Fibroblast of skin of left quadriceps (primary cell): ENCODE results near the gene ZNF423.
A peak's percentile ranks its signal among the peaks of the same experiment; 100 is the strongest.
"Not testable (repeated sequence)": the region's sequence is repeated elsewhere in the genome, so short reads cannot be mapped to it uniquely, and the experiment has no call there.

Source experiments
- DNase-seq, 2 experiments: peaks; one replicate each; pipeline ENCODE4 v3.0.0-alpha.2; 2013; ENCODE audit warnings: low read depth in 2 of 2

ZNF423 gene

DNA sequence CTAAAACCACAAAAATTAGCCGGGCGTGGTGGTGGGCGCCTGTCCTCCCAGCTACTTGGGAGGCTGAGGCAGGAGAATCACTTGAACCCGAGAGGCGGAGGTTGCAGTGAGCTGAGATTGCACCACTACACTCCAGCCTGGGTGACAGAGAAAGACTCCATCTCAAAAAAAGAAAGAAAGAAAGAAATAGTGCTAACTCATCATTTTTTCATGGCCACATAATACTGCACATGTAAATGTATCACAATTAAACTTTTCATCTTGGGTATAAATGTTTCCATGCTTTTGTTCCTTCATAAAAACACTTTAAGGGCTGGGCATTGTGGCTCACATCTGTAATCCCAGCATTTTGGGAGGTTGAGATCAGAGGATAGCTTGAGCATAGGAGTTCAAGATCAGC lies 15.9 kb upstream of the ZNF423 start:
- not testable (repeated sequence) for DNase-seq

DNA sequence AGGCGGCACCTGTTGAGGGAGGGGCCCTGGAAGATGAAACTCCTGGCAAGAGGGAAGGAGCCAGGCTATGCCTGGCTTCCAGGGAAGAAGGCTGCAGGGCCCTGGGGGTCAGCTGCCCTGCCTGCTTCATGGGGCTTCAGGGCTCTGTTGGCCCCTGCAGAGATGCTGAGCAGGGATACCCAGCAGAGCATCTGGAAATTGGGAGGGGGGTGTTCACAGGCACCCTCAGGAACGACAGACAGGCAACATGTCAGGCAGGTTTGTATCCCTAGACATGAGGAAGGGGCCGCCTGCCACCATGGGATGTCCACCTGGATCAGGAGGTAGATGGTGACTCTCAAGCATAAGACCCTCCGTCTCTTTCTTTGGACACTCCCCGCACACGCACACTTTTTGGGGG lies 13.8 kb upstream of the ZNF423 start:
- DNase-seq: no peak

DNA sequence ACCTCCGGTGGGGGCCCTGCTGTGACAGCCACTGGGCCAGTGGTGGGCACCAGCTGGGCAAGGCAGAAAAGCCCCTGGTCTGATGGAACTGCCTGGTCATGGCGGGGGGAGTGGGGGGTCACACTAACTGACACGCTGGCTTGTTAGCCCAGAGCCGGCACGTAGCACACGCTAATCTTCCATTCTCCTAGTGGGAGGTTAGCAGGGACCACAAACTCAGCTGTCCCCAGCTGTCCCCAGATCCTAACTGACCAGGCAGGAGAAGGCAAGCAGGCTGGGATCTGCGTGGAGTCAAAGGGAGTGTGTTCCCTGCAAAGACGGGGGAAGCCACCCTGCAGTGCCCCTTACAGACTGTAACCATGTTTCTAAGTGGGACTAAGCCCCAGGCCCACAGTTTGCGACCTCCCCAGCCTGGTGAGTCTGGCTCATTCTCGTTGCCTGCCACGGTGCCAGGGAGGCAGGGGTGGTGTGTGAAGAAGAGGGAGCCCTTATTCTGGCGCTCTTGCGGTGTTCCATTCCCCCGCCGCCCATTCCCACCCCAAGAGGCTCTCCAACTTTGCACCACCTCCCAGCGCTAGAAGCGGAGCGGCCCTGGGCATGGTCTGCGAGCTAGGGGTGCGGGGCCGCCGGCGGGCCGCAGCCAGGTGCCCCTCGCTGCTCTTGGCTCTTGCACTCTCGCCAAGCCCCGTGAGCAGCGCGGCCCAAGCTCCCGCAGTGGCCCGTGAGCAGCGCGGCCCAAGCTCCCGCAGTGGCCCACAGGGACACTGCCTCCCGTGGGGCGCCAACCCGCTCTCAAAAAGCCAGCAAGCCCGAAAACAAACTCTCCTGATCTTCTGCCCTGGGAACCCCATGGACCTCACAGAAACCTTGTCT lies 12.1 kb upstream of the ZNF423 start:
- DNase-seq: no peak

DNA sequence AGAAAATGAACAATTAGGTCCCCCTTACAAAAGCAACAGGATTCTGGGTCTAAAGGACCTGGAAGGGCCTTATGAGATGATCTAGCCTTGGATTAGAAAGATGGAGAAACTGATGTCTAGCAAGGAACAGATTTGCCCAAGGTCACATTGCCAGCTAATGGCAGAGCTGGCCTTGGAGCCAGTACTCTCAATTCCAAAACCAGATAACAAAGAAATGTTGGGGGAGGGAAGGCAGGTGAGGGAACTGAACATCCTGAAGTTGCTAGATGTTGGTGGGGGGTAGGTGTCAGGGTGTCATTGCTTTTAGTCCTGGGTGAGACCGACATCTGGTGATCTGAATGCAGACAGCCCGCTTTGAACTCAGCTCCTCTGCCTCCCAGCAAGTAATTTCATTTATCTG lies 11.3 kb upstream of the ZNF423 start:
- no peak for DNase-seq

DNA sequence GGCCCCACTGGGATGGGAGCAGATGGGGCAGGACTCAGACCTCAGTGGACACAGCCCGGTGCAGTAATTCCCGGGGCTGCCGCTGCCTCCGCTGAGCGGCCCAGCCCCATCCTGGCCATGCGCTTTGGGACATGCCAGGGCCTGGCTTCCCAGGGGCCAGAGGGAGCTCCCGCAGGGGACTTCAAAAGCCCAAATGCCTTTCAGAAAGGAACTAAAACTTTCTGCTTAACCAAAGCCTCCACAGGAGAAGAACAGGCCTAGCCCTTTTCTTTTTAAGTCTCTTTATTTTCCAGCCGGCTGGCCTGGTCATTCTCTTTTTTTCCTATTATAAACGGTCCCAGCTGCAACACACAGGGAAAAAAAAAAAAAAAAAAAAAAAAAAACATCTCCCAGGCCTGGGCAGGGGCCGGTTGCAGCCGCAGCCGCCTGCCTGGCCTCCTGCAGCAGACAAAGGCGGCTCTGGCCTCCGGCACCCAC lies 10.7 kb upstream of the ZNF423 start:
- no peak for DNase-seq

DNA sequence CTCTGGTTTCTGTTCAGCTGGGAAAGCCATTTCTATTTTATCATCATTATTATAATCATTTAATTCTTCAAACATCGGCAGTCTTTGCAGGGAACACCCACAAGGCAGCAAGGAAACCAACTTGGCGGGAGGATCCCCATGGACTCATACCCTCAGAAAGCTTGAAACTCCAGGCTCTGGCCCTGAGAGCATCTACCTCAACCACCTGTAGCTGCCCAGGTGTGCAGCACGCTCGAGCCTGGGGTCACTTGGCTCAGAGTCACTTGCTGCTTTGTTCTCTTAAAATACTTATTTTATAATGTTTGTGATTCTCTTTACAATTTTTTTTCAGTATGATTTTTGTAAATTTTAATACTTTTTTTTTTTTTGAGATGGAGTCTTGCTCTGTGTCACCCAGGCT lies 6.8 kb upstream of the ZNF423 start:
- no peak for DNase-seq

DNA sequence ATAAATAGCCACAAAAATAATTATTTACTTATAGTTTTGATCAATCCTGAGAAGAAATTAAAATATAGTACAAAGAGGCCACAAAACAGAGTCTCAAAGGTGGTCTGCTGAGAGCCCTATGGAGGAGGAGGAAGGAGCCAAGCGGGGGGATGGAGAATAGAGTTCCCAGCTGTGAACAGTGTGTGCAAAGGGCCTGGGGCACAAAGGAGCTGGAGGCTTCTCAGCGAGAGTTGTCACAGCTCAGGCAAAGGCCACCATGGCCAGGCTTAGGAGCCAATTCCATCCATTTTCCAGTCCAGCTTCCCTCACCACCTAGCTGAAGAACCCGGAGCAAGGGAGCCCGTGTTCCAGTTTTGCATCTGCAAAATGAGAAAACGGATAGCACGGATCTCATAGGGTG lies 5.4 kb upstream of the ZNF423 start:
- DNase-seq: no peak

DNA sequence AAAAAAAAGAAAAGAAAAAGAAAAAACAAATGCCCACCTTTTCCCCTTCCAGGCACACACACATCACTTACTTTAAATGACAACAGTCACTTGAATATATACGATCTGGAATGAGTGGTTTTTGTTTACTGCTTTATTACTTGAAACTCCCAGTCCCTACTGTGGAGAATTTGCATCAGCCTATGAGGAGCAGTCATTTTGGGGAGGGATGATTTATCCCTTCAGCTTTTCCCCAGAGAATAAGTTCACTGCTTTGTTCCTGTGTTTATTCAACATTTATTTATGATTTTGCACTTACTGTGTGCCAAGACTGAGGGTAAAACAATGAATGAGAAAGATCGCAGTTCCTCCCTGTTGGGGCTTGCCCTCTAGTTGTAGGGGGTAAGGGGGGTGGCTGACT lies 4.7 kb upstream of the ZNF423 start:
- no peak for DNase-seq

DNA sequence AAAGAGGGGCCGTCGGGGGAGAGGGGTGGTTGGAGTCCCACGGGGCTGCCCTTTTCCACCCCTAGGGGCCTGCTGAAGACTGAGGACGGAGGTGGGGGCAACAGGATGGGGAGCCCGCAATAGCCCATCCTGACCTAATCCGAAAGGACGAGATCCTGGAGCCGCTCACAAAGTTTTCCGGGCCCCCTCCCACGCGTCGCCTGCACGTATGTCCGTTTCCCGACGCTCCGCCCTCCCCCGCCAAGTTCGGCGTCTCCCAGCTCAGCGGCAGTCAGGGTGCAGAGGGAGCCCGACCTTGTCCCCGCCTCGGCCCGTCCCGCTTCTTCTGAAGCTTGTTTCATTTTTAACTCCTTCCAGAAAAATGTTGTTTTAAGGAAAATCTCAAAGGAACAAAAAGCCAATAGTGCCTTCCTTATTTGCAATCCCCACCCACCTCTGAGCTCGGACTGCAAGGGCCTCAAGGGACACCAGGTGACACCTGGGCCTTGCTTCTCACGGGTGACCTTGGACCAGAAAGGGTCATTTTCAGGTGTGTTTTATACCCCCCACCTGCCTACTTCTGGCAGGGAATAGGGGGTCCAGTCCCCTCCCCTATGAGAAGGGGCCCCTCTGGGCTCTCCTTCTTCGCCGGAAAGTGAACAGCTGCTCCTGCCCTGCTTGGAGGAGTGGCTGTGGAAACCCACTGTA lies 3.4 kb upstream of the ZNF423 start:
- no peak for DNase-seq

DNA sequence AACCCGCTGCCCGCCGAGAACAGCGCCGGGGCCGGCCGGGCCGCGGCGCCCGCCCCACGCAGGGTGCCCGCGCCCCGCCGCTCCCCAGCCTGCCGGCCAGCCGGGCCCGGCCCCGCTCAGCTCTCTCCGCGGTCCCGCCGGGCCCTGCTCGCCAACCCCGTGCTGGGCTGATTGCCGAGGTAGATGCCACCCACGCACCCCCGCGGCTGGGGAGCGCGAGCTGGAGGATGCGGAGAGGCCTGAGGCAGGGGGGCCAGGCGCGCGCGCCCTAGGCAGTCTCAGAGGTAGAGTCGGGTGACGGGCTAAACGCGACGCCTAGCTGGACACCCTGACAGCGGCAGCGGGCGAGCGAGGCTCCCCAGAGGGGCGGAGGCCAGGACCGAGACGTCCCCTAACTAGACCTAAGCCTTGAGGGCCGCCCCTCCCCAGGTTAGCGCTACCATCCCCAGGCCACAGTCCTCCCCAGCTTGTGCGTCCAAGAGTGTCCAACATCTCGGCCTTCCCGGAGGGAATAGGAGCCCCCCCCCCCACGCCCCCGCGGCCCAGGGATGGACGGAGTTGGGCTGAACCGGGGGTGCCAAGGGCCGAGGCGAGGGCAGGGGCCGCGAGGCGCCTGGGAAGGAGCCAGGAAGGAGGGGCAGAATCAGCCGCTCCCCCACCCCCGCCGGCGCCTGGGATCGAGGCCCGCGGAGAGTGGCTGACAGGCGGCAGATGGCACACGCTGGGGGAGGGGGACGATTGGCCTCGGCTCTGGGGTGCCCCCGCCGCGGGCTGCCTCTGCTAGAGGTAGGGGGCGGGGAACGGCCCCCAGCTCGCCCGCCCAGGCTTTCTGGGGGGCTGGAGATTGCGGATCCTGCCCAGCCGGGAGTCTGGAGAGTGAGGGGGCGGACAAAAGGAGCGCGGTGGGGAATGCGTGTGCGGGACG lies 2.5 kb upstream of the ZNF423 start:
- DNase-seq: no peak

DNA sequence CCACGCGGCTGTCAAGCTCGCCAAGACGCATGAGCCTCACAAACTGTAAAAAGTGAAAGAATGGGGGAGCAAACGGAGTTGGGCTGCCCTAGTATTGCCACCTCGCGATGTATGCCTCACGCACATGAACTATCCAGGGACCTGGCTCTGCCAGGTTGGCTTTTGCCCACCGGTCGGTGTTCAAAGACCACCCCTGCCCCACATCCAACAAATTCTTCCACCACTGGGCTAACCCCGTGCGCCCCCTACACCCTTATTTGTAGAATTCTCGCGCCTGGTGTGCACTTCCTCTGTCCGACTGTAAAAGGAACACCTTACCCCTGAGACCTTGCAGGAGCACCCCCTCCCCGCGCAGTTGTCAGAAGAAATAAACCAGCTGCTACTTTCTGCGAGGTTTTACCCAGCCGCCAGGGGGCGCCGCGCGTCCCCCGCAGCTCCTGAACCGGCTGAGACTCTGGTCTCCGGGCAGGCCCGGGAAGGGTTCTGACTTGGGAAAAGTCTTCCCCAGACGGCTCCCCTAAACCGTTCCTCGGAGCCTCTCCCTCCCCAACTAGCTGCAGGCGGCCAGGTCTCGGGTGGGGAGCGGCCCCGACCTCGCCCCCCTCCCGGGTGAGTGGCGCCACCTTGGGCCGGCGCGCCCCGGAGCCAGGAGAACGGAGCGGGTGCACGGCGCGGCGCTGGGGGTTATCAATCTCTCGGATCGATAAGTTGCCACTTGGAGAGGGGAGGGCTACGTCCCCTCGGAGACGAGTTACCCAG lies 1.7 kb upstream of the ZNF423 start:
- DNase-seq: no peak

DNA sequence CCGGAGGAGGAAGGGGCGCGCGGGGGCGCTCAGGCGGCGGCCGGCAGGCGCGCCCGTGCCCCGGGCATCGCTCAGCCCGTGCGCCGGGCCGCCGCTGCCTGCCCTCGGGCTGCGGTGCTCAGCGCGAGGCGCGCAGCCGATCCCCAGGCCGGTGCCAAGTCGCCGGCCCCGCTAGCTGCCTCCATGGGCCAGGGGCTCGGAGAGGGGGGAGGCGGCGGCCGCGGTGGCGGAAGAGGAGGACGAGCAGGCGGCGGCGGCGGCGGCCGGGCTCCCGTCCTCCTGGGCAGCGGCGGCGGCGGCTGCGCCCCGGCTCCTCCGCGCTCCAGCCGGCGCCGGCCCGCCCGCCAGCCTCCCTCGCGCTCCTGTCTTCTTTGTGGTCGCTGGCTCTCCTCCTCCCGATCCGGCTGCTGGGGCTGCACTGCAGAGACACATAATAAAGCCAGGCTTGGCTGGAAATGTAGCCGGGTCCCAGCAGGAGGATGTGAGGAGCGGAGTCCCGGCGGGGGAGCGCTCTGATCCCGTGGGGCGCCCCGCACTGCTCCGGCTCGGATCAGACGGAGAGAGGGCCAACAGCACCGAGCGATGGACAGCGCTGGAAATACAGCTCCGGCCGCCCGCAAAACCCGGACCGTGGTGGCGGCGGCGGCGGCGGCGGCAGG lies 889 bp upstream of the ZNF423 start:
- peak; percentile 31 to 32 for DNase-seq

DNA sequence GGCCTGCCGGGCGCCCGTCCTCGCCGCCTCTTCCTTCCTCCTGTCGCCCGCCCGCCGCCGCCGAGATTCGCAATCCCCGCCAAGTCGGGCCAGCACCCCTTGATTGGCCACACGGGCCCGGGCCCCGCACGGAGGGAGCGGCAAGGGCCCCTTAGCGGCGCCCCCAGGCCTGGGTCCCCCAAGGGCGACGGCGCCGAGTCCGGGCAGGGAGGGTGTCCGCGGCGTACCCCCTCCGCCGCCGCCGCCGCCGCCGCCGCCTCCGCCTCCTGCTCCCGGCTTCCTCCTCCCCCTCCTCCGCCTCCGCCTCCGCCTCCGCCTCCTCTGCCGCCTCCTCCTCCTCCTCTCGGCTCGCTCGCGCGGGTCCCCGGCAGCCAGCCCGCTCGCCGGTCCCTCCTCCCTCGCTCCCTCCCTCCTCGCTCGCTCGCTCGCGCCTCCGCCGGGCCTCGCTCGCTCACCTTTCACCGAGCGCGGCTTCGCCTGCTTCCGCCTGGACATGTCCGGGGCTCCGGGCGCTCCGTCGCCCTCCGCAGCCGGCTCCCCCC lies 561 bp downstream of the ZNF423 start:
- peak; percentile 47 for DNase-seq

DNA sequence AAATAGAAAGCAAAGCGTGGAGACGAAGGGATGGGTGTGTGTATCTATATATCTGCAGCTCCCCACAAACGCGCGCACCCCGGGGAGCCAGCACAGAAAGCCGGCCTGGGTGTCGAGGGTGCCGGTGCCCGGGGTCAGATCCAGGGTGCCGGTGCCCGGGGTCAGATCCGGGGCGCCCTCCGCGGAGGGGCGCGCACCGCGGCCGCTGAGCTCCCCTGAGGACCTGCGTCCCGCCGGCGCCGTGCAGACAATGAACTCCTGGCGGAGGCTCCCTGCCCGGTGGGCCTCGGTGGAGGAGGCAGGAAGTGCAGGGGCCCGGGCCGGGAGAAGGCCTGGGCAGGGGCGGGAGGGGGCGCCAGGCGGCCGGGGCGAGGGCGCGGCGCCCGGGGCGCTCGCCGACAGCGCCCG lies 1.1 kb downstream of the ZNF423 start:
- DNase-seq: no peak

DNA sequence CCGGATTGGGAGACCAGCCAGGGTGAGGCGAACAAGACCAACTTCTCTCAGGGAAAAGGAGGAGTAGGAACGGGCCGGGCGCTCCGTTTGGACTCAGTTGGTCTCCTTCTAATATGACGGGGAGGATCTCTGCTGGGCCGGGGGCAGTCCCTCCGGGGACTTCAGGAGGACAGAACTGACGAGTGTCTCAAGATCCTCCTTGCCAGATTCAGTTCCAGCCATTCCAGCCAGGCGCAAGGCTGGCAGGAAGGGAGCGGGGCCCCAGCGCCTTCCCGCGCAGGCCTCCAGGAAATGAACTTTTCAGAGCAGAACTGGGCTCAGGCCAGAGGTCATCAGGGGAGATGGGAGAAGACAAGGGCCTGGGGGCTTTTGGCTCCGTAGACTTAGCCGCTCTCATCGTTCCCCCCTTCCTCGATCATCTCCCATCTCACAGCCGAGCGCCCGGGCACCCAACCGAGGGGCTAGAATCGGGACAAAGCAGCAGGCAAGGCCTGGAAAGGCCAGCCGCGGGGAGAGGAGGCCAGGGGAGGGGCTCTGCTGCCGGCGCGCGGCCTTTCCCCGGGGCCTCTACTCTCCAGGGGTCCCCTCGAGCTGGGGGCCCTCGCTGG lies 1.6 kb downstream of the ZNF423 start:
- DNase-seq: no peak

DNA sequence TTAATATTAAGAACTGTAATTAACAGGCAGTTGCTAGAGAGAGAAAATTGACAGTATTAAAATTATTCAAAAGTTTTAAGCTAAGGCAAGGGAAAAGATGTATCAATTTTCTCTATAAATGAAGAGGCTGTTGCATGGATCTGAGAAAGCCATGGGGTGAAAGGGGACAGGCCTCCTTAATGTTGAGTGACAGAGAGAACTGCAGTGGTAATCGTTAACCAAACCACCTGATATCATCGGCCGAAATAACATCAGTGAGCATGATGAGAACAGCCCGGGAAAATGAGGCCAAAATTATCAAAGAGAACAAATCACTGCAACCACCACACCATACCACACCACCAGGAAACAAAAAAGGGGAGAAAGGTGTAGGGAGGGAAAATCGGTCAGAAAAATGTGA lies 3.6 kb downstream of the ZNF423 start:
- no peak for DNase-seq

DNA sequence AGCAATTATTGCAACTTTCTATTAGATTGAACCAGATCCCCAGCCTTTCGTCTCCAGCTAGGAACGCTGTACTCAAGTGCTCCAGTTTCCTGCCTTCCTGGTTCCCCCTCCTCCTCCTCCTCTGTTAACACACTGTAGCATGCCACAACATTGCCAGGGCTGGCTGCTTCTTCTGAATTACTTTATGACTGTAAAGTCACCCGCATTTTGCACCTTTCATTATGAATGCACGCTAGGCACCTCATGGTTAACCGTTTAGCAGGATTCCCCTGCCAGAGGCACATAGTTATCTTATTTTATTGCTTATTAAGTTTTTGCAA lies 4.5 kb downstream of the ZNF423 start:
- DNase-seq: no peak

DNA sequence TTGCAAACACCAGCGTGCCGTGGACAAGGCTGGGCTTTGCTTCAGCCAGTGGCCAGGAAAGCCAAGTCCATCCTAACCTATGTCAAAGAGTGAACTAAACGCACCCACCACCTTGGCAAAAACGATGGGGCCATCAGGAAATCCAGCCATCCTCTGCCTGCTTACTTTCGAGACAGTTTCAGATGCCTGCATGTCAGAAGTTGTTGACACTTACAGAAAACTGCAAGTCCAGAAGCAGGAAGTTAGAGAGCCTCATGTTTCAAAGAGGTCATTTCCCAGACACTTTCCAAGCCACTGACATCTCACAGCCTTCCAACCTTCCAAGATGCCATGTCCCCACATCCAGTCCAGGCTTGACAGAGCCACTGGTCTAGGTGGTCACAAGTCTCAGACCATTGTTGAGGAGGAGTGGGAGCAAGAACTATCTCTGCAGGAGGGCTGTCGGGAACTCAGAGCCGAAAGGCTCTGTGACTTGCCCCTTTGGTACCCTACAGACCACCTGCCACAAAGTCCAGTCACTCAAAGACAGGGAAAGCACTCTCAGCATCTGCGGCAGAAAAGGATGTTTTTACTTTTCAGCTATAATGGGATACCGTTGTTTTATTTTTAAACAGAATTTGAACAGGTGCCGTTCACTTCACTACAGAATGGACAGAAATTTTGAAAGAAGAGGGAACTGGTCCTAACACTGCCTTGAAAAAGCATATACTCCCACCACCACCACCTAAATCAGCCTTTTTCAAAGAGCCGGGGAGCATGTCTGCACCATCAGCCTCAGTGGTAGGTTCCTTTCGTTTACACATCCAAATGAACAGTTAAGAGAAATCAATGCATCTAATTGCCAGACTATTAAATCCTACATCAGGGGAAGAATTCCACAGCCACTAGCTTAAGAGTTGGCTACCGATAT lies 5.1 kb downstream of the ZNF423 start:
- DNase-seq: no peak

DNA sequence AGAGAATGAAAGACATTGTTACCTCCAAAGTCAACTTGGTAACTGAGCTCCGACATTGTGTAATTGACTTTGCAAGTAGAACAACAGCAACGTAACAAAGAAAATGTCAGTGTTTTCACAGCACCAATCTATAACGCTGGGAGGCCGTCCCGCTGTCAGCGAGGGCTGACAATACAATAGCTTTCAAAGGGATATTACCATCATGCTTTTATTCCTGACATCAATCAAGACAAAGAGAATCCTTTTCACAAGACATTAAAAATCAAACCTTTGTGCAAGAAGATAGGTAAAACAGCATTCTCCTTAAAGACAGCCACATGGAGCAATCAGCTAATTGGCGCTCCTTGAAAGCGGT lies 6.2 kb downstream of the ZNF423 start:
- no peak for DNase-seq
